ENCODE data around the gene EME1.
"Not testable (repeated sequence)": the region's sequence is repeated elsewhere in the genome, so short reads cannot be mapped to it uniquely, and the experiment has no call there.

The EME1 gene, protein sequence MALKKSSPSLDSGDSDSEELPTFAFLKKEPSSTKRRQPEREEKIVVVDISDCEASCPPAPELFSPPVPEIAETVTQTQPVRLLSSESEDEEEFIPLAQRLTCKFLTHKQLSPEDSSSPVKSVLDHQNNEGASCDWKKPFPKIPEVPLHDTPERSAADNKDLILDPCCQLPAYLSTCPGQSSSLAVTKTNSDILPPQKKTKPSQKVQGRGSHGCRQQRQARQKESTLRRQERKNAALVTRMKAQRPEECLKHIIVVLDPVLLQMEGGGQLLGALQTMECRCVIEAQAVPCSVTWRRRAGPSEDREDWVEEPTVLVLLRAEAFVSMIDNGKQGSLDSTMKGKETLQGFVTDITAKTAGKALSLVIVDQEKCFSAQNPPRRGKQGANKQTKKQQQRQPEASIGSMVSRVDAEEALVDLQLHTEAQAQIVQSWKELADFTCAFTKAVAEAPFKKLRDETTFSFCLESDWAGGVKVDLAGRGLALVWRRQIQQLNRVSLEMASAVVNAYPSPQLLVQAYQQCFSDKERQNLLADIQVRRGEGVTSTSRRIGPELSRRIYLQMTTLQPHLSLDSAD

DNA sequence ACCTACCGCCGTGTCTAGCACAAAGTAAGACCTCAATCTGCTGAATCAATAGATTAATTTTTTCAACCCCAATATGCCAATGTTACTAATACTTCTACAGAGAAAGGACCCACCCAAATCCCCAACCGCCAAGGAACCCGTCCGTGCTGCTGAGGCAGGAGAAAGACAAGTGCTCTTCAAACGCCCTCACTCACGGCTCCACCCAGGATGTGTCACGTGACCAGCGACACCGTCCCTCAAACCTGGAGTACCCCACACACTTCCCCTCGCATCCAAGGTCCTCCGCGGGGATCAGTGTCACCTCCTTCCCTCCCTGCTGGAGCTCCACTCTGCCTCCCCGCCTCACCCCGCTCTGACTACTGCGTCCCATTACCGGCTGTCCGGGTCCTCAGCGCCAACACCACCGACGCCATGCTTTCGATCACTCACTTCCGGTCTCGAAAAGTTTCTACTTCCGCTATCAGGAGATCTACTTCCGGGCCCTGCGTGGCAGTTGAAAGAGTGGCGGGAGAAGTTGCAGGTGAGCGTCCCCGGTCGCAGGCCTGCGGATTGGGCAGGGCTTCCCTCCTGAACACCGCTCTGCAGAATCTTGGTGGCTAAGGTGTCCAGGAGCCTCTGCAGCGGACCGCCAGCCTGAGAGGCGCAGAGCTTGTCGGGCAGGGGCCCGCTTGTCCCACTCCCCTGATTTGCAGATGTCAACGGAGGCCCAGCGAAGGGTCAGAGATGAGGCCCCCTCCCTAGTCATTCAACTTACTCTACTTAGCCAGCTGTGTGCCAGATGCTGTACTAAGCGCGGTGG, at the start of gene EME1, which contains the start of gene MRPL27:
TSS of gene EME1 (plus strand) at position 472 of the 799 bp plus-strand sequence. CDS start 1,980 bp downstream, outside the sequence.
TSS of gene MRPL27 (minus strand) at position 427 of the 799 bp plus-strand sequence. CDS start at position 413, 14 bp downstream.
- peak; percentile 87 to 92 for DNase-seq

DNA sequence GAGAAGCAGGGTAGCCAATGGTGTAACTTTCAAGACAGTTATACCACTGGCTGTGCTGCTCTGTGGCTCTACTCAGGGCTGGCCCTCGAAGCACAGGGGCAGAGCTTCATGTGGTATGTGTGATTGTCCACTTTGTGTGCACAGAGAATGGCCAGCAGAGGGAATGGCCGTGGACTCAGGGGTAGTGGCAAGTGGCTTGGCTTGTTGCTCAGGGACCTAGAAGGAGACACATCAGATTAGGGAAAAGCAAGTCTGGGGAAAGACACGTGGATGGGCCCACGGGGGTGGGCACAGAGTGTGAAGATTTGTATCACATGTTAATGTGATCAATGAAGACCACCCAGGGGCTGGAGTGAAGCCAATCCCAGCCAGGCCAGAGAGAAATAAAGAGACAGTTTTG, 47.1 kb upstream of the EME1 start:
- DNase-seq: no peak

DNA sequence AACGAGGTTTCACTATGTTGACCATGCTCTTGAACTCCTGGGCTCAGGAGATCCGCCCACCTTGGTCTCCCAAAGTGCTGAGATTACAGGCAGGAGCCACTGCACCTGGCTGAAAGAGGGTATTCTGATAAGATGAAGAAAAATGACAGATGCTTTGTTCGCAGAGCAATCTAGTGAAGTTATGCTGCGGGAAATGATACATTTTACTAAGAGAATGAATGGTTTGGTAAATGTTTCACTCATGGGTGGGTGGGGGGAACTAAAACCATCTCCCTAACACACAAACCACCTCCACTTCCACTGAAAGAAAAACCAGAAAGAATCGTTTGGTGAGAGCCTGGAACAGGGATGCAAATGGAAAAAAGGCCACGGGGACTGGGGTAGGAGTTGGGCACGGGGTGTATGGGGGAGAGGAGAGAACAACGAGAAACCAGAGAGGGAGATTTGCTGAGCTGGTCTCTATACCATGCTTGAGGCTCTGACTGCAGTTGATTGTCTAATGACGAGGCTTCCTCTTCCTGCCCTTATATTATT, 46.1 kb upstream of the EME1 start:
- DNase-seq: no peak

DNA sequence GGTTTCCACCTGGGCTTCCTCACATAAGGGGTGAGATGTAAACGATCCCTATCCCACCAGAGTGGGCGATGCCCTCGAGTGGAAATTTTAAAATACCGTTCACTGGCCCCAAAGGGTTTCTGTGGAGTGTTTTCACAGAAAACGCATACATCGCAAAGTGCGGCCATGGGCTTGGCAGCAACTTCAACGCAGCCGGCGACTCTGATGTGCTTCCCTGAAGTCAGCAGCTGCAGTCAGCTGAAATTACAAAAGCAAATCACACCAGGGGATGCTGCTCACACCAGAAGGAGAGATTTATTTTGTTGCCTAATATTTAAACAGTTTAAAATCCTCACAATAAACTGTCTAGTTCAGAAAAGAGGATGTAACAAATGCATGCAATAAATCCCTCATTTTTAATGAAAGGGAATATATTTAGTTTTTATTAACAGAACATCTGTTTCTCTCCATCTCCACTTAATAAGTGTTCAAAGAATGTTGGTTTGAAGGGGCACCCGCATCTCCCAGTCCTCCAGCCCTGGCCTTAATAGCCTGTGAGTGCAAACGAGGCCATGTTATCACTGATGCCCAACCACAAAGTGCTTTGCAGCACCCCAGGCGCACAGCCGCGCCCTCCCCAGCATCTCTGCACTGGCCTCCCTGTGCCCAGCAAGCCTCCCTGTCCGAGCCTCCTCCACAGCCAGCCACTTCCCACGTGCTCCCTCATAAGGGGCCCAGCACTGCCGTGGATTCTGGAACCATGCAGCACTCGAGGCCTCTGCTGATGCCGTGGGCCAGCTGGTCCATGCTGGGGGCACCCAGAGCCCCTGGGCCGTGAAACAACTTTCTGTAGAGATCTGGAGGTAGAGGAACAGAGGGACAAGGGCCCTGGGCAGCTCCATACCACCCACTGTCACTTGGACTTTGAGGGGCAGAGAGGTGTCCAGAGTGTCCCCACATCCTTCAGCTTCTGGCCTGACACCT, 44.4 kb upstream of the EME1 start:
- no peak for DNase-seq

DNA sequence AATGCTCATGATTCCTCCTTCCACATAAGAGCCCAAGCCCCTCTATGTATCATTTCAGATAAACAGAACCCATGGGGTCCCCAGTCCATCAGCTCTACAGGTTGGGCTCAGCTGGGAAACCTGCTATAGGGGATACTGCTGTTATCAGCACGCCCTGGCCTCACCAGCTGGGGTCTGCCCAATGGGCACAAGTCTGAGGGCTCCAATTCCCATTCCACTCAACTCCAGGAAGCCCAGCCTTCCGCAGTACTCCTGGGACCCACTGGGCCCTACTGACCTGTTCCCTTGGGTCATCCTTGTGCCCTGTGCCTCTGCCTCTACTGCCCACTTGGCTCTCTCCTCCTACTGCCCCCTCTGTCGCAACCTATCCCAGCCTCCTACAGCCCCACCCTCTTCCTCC, 43.3 kb upstream of the EME1 start:
- no peak for DNase-seq

DNA sequence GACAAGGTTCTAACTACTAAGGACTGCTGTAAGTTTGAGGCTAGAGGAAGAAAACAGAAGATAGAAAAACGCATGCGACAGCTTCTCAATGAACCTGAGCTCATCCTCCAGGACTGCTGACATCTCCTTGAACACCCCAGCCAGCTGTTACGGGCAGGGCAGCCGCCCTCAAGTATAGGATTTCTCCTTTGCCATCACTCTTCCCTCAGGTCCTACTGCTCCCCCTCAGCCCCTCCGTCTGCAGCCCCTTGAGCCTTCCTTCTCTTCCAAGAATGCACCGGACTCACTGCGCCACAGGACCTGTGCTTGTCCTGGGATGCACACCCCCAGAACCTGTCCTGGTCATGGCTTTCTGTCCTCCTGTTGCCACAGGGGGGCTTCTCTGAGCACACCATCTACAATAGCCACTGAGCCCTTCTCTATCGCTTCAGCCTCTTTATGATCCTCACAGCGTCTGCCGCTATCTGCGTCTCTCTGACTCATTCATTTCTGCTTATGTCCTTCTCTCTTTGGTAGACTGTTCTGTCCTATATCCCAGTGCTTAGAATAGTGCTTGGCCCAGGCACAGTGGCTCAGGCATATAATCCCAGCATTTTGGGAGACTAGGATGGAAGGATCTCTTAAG, 42.8 kb upstream of the EME1 start:
- no peak for DNase-seq

DNA sequence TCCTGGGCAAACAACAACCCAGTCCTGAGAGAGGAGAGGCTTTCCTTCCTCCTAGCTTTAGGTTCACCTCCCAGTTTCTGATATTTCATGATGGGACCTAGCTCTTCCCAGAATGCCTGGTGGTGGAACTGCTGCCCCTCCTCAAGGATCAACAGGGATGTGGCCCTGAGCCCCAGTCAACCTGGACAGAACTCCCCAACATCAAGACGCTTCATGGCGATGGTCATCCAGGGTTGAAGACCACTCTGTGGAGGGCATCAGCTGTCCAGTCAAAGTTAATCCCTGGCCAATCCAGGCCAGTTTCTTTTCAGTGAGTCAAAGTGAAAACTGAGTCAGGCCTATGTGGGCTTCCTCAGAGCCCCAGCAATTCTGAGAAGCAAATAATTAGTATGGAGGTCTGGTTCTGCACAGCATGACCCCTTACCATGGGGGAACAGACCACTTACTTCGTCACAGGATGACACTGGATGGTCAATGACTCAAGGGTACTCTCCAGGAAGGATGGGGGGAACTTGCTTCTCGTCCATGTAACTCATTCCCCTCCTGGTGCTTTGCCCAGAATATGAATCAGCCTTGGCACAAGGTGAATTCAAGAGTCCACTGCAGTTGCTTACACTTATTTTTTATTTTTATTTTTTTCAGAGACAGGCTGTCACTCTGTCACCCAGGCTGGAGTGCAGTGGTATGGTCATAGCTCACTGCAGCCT, 41.8 kb upstream of the EME1 start:
- DNase-seq: no peak

DNA sequence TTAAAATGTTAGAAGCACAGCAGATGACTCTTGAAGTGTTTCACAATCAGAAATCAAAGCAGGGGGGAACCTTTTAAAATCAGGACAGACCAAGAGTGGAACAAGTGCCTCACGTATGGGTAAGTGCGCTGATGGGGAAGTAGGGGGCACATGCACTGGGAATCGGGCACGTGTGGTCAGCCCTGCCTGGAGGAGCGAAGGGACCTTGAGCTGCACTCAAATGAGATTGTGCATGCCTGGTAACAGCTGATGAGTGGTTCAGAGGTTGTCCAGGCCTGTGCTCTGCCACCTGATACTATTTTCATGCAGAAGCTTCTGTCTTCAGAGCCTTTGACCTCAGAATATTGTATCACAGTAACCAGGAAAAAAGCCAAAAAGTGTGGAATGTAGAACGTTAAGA, 40.8 kb upstream of the EME1 start:
- no peak for DNase-seq

DNA sequence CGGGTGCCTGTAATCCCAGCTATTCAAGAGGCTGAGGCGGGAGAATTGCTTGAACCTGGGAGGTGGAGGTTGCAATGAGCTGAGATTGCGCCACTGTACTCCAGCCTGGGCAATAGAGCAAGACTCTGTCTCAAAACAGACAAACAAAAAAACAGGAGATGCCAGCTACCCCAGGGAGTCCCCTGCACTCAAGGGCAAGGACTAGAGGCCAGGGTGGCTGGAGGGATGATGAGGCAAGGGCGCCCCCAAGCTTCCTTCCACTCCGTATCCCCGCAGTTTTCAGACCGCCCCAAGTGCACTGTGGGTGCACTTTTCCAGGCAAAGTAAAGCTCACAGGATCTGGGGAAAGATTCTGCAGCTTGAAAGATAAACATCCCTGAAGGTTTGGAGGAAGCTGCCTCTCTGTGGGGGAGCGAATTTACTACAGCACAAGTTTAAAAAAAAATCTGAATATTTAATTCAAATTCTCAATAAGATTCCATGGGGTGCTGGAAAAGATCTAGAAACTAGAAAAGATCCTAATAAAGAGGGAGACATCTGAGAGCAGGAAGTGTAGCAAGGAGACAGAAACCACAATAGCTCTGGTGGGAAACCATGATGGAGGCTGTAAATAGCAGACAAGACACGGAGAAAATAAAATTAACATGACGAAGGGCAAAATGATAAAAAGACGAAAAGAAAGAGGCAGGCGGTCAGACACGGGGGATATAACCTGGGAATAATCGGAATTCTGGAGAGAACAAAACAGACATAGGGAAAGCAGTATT, 39.6 kb upstream of the EME1 start:
- DNase-seq: not testable (repeated sequence)

DNA sequence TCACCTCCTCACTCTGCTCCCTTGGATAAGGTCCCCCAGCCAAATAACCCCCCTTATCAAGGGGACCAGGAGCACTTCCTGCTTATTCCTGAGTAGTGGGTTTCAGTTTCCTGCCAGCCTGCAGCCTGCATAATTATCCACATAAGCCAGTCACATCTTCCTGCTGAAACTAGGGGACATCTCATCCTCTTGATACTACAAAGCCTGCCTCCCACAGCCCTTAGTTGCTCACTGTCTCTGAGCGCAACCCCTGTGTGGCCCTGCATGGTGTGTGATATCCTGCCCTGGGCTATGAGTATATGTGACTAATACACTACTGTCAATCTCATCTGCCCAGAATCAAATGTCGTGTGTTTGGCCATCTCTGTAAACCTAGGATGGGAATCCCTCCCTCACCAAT, 35.1 kb upstream of the EME1 start:
- no peak for DNase-seq

DNA sequence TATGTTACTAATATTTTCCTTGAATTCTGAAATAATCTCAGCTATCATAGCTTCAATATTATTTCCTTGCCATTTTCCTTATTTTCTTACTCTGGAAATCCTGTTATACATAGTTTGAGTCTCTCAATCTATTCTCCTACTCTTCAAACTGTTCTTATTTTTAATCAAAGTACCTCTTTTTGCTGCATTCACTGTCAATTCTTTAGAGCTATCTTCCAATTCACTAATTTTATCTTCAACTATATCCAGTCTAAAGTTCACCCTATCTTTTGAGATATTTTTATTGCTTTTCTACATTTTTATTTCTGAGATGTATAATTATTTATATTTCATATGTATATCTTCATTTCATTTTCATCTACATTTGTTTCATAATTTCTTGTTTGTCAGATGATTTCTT, 34.4 kb upstream of the EME1 start:
- no peak for DNase-seq

DNA sequence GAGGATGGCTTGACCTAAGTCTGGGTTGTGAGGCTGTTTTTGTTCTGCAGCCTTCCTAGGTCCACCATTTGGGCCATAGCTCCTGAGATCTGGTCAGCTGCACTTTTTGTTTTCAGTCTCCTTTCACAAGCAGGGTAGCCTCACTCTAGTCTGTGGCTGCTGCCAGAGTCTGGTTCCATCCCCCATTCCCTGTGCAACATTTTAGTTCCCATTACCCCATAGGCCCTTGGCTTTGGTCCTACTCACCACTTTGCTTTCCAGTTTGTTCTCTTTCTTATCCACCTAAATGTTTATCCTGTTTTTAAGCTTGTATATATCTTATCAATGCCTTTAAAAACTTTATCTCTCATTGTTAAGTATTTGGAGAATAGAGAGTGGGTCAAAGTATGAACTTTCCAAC, 33.6 kb upstream of the EME1 start:
- no peak for DNase-seq

DNA sequence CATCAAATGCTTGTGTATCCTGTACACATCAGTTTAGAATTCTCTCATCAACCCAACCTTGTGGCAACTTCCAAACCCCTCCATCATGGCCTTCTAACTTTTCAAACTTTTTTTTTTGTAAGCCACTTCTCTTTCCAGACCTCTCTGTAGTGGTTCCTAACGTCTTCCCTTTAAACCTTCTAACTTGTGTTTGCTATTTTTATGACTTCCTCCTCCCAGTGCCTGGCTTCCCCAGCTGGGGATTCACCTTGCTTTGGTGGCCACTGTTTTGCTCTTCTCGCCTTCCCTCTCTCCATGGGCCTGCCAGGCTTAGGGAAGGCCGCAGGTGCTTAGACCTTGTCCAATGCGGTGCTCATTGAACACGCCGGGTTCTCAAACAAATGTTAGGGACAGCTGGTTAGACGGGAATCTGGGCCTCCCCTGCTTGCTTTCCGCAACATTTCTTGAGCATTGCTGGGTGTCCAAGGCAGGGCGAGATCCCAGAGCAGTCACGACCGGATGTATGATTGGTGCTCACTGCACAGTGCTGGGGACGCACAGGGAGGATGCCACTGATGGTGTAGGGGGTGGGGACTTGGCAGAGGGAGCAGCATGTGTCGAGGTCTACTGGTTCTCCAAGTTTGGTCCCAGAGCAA, 28.2 kb upstream of the EME1 start:
- no peak for DNase-seq

DNA sequence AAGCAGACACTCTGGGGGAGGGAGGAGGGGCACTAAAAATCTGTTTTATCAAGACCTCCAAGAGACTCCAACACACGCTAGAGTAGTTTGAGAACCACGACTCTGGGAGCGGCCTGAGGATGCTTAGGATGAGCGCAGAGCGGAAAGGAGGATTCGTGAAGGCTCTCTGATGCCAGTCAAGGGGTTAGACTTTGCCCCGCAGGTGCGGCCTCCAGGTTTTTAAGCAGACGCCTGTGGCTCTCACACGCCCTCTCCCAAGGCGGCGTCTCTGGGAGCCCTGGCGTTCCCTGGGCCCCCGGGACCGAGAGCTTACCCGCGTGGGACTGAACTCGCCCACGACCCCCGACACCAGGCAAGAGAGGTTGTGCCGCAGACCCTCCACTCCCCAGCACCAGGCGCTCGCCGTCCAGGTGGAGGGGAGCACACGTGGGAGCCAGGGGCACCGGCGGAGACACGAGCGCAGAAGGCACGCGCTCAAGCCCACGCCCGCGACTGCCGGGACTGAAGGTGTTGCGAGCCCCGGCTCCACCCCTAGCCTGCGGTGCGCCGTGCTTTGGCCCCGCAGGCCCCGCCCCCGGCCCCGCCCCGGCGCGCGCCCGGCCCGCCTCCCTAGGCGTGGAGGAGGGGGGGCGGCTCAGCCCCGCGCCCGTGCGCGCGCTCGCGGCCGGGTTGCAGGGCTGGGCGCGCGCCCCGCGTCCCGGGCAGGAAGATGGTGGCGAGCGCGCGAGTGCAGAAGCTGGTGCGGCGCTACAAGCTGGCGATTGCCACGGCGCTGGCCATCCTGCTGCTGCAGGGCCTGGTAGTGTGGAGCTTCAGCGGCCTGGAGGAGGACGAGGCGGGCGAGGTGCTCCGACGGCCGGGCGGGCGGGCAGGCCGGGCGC, 27.4 kb upstream of the EME1 start, which contains the start of gene XYLT2:
TSS of gene XYLT2 (plus strand) at position 695 of the 881 bp plus-strand sequence. CDS start at position 710, 15 bp downstream.
- peak in 1 of 2 experiments; percentile 73 for DNase-seq

DNA sequence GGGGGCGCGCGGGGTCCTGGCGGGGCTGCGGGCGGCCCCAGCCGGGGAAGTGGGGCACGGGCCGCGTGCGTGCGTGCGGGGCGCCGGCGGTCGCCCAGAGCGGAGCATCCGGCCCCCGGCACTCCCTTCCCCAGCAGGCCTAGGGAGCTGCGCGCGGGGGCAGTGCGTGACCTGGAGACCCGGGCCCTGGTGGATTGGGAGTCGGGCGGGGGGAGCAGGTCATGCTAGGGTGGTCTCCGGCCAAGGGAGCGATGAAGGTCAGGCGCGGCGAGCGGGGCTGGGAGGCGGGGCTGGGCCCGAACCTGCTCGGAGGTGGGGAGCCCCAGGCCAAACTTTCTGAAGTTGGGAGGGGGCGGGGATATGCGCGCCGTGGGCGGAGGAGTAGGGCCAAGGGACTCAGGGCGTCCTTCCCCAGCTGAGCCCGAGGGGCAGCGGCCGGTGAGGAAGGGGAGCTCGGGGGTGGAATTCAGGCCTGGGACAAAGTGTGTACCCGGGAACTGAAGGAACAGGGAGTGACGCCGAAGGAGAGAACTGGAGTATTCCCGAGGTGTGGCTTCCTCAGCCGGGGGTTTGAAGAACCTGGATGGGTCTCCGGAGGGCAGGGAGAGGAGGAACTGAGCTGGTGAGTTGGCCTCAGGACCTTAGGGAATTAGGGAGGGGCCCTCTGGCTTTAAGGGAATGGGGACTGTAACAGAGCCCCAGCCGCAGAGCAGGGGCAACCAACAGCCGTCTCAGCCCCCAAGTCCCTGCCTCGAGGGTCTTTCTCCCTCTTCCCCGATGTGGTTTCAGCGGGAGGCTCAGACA, 26.5 kb upstream of the EME1 start:
- no peak for DNase-seq

DNA sequence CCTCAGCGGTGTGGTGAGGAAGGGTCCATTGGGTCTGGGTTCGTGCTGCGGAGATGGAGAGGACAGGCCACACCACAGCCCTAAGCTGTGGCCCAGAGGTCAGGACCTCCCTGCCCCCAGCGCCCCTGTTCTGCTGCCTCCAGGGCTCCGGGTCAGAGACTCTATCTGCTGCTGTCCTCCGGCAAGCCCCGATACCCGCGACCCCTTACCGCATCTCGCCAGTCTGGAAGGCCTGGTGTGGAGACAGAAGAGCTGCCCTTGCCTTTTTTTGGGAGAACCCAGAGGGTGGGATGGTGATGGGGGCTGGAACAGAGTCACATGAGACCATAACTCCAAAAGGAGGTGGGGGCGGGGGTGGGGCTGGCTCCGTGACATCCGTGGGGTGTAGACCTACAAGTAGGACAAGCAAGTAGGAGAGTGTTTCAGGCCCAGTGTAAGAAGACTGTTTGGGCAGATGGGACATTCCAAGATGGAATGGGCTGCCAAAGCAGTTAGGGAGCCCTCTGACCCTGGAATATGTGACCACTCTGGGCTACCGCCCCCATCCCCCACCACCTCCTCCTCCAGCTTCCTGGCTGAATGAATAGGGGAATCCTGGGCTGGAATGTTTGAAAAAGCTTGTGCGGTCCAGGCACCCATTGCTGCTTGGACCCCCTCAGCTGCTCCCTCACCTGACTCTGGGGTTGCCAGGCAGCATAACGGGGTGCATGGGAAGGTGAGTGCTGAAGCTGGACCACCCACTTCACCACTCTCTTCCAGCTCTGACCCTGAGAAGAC, 25.7 kb upstream of the EME1 start:
- no peak for DNase-seq

DNA sequence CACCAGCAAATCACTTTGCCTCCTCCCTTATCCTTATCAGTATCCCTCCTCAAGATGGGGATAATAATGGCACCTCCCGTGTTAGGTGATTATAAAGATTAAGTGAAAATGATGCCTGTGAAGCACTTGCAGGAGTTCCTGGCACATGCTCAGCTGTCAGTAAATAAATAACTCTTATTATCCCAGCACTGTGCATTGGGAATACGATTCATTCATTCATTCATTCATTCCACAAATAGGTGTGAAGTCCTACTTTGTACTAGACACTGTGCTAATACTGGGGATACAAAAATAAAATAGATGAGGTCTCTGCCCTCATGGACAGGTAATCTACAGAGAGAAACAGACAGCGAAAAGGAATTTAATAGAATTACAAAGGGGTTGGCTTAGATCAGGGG, 25.1 kb upstream of the EME1 start:
- no peak for DNase-seq
